Measurements from ENCODE around the gene ACTMAP.

Gene ACTMAP

GRCh38 chr19:40693896-40694295 is 56.4 kb downstream of the ACTMAP start:
- DNase-seq (ENCODE audit: low spot score) = no peak

GRCh38 chr19:40693150-40693788 is 57.0 kb downstream of the ACTMAP start:
- peak; percentile 47 for DNase-seq (ENCODE audit: low spot score)

- no peak for DNase-seq (ENCODE audit: low spot score)
These were observed 58.1 kb downstream of the ACTMAP start for GRCh38 chr19:40692212-40692551.

- DNase-seq (ENCODE audit: low spot score) = peak; percentile 50
These were observed 58.7 kb downstream of the ACTMAP start for GRCh38 chr19:40691421-40692211.

Data from hematopoietic multipotent progenitor cell treated with erythropoietin and hydrocortisone succinate and interleukin-3 and kit ligand, for 15 days (in vitro differentiated cells).